Ovary (tissue), 3 donors: ENCODE data around the gene TMPRSS12.

Experiments used
- EP300 ChIP-seq: sonication (generic); formaldehyde crosslinking; IDR thresholded peaks from one replicate; pipeline ENCODE4 v1.6.1; 2017; ENCODE audit warnings: antibody characterized with exemption
- POLR2A ChIP-seq: fragments of 450-650 bp; IDR thresholded peaks from one replicate; pipeline ENCODE4 v1.6.1; 2017; ENCODE audit warnings: antibody characterized with exemption, mild to moderate bottlenecking, moderate library complexity
- TF ChIP-seq, protein P1 (sequence below), 3 donors: fragments of 450-650 bp in 2 of 3; fragments of 200-600 bp in 1 of 3; IDR thresholded peaks; one replicate each; pipeline versions ENCODE4 v1.5.1 to v1.8.0; 2016 to 2022; ENCODE audit warnings: antibody characterized with exemption in 3 of 3, mild to moderate bottlenecking in 1 of 3
- donor health status: DM: no; HTN: no; CAD: no.

DNA sequence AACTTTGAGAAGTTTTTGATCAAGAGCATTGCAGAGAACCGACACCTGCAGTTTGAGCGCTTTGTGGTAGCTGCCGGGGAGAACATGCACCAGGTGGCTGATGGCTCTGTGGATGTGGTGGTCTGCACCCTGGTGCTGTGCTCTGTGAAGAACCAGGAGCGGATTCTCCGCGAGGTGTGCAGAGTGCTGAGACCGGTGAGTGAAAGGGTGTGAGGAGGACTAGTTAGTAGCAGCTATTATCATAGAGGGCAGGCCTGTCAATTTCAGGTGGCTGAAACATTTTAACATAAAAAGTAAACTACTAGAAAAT, 82.6 kb downstream of the TMPRSS12 start:
- TF ChIP-seq, protein P1, sequence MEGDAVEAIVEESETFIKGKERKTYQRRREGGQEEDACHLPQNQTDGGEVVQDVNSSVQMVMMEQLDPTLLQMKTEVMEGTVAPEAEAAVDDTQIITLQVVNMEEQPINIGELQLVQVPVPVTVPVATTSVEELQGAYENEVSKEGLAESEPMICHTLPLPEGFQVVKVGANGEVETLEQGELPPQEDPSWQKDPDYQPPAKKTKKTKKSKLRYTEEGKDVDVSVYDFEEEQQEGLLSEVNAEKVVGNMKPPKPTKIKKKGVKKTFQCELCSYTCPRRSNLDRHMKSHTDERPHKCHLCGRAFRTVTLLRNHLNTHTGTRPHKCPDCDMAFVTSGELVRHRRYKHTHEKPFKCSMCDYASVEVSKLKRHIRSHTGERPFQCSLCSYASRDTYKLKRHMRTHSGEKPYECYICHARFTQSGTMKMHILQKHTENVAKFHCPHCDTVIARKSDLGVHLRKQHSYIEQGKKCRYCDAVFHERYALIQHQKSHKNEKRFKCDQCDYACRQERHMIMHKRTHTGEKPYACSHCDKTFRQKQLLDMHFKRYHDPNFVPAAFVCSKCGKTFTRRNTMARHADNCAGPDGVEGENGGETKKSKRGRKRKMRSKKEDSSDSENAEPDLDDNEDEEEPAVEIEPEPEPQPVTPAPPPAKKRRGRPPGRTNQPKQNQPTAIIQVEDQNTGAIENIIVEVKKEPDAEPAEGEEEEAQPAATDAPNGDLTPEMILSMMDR (IDR thresholded peaks at IDR 0.05), result no peak
- no peak for TF ChIP-seq POLR2A
- TF ChIP-seq EP300, result no peak
